ENCODE data around the gene MEGF6. TPM values are rescaled to one million over a fixed set of nuclear protein-coding genes. Genes with fewer than 3 reads are reported as not detected.

The MEGF6 gene
- total RNA-seq, 1 donor from 2014 or later = 209 TPM

DNA sequence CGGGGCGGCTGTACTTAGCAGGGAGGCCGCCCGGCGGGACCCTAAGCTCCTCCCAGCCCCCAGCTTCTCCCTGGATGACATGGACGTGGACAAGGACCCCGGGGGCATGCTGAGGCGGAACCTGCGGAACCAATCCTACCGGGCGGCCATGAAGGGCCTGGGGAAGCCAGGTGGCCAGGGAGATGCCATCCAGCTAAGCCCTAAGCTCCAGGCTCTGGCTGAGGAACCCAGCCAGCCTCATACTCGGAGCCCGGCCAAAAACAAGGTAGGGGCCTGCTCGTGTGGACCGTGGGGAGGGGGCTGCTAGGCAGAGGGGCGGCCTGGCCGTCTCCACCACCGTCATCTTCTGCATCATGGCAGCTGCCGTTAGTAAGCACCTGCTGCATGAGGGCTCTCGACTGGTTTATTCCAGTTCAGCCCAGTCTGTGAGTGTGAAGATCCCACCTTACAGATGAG is 147.9 kb downstream of the MEGF6 start:
- no peaks in the 10 kb centered on the region for H3K27me3 Mint-ChIP-seq (ENCODE audit: low read depth)
- no peak overlapping the region for H3K4me3 Mint-ChIP-seq
- H3K36me3 Mint-ChIP-seq = no peaks in the 10 kb centered on the region
- H3K27ac Mint-ChIP-seq = no peak overlapping the region
- peaks cover 29% of the 10 kb centered on the region for H3K4me1 Mint-ChIP-seq
- no peak for TF ChIP-seq CTCF (IDR thresholded peaks at IDR 0.05; ENCODE audit: unreplicated experiment)
- no peaks in the 10 kb centered on the region for H3K9me3 Mint-ChIP-seq
- DNase-seq (ENCODE audit: low spot score in 2 of 2, unreplicated experiment in 2 of 2) = no peak

DNA sequence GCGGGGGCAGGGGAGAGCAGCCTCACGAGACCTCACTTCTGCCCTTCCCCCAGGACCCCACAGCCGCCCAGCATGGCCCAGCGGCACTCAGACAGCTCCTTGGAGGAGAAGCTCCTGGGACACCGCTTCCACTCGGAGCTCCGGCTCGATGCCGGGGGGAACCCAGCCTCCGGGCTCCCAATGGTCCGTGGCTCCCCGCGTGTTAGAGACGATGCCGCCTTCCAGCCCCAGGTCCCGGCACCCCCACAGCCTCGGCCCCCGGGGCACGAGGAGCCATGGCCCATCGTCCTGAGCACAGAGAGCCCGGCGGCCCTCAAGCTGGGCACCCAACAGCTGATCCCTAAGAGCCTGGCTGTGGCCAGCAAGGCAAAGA is 148.3 kb downstream of the MEGF6 start:
- no peaks in the 10 kb centered on the region for H3K9me3 Mint-ChIP-seq
- TF ChIP-seq CTCF (IDR thresholded peaks at IDR 0.05; ENCODE audit: unreplicated experiment) = no peak
- no peak for DNase-seq (ENCODE audit: low spot score in 2 of 2, unreplicated experiment in 2 of 2)
- no peak overlapping the region for H3K27ac Mint-ChIP-seq
- H3K4me1 Mint-ChIP-seq = peaks cover 32% of the 10 kb centered on the region
- no peaks in the 10 kb centered on the region for H3K36me3 Mint-ChIP-seq
- no peak overlapping the region for H3K4me3 Mint-ChIP-seq
- no peaks in the 10 kb centered on the region for H3K27me3 Mint-ChIP-seq (ENCODE audit: low read depth)

DNA sequence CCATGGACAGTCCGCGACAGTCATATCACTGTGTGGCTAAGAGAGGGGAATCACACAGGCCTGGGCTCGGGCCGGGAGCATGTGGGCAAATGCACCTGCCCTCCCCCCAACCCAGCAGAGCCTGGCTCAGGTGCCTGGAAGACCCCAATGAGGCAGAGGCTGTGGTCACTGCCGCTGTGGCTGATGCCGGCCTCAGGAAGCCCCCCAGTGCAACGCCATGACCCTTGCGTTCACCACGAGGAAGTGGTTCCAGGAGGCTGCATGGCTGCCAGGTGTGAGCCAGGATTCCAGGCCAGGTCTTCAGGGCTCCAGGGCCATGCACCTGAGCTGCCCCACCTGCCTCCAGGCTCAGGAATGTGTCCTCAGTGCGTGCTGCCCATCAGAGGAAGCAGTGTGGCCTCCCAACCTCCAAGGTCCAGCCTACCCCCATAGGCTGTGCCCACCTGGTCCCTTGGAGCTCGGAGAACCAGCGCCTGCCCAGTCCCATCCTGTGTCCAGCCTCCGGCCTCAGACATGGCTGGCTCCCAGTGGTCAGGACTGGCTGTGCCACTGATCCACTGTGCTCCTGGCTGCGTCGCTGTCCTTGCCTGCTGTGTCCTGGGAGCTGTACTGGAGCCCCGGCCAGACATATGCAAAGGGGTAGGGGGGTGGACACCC is 148.8 kb downstream of the MEGF6 start:
- H3K27ac Mint-ChIP-seq = no peak overlapping the region
- H3K4me1 Mint-ChIP-seq = peaks cover 36% of the 10 kb centered on the region
- TF ChIP-seq CTCF (IDR thresholded peaks at IDR 0.05; ENCODE audit: unreplicated experiment) = no peak
- no peaks in the 10 kb centered on the region for H3K27me3 Mint-ChIP-seq (ENCODE audit: low read depth)
- H3K9me3 Mint-ChIP-seq = no peaks in the 10 kb centered on the region
- H3K36me3 Mint-ChIP-seq = no peaks in the 10 kb centered on the region
- no peak for DNase-seq (ENCODE audit: low spot score in 2 of 2, unreplicated experiment in 2 of 2)
- H3K4me3 Mint-ChIP-seq = no peak overlapping the region

GRCh38 chr1:3461934-3462275 is 149.4 kb downstream of the MEGF6 start:
- no peaks in the 10 kb centered on the region for H3K27me3 Mint-ChIP-seq (ENCODE audit: low read depth)
- no peaks in the 10 kb centered on the region for H3K9me3 Mint-ChIP-seq
- H3K36me3 Mint-ChIP-seq = no peaks in the 10 kb centered on the region
- DNase-seq (ENCODE audit: low spot score in 2 of 2, unreplicated experiment in 2 of 2) = no peak
- no peak for TF ChIP-seq CTCF (IDR thresholded peaks at IDR 0.05; ENCODE audit: unreplicated experiment)
- peaks cover 38% of the 10 kb centered on the region for H3K4me1 Mint-ChIP-seq
- no peak overlapping the region for H3K27ac Mint-ChIP-seq
- no peak overlapping the region for H3K4me3 Mint-ChIP-seq

DNA sequence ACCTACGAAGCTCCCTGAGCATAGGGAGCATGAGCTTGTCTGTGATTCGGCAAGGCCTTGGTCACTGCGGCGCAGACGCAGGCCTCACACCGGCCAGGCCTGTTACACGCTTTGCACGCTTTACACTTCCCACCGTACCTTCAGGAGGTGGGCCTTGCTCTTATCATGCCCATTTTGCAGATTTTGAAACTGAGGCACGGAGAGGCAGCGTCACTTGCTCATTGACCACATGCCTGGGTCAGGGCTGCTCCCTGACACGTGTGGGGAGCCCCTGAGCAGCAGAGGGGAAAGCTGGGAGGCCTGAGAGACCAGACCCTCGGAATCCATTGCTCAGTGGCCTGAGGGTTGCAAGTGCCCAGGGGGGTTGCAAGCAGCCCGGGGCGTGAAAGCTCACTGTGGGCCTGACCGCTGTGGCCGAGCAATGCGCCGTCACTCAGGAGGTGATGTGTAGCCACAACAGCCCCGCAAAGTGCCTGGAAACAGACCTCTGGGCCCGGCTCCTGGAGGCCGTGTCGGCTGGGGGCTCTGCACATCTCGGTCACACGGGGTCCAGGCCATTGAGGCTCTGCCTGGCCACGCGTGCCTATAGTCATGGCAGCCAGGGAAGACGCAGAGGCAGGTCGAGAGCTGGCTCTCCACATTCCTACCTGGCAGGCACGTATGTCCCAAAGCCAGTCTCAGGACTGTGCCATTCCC is 149.9 kb downstream of the MEGF6 start:
- H3K27ac Mint-ChIP-seq = no peak overlapping the region
- peaks cover 38% of the 10 kb centered on the region for H3K4me1 Mint-ChIP-seq
- no peaks in the 10 kb centered on the region for H3K27me3 Mint-ChIP-seq (ENCODE audit: low read depth)

More for the DNA sequence above, 149.9 kb downstream of the MEGF6 start:
- TF ChIP-seq CTCF (IDR thresholded peaks at IDR 0.05; ENCODE audit: unreplicated experiment) = no peak
- H3K36me3 Mint-ChIP-seq = no peaks in the 10 kb centered on the region
- DNase-seq (ENCODE audit: low spot score in 2 of 2, unreplicated experiment in 2 of 2) = no peak
- H3K4me3 Mint-ChIP-seq = no peak overlapping the region
- H3K9me3 Mint-ChIP-seq = no peaks in the 10 kb centered on the region
